GM18868 (cell line): ENCODE results near the gene AUNIP.

Experiments
- ATAC-seq: cut with Tn5 transposase; IDR thresholded peaks from one replicate; pipeline ENCODE4 v1.9.1; 2021; ENCODE audit warnings: mild to moderate bottlenecking, moderate library complexity; ENCODE audit not compliant: unreplicated experiment

The AUNIP gene

DNA sequence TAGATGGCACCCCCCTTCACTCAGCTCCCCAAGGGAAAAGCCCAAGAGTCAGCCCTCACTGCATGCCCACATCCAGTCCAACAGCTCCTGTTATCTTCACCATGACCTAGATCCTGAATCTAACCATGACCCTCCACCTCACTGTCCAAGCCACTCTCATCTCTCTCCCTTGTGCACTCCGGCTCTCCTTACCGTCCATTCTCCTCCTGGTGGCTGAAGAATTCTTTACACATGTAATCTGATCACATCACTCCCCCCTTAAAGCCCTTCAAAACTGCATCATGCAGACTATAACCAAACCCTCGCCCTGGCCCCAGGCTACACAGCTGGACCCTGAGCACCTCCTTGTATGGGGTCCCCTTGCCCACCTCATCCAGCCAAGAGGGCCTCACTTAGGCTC, 30.2 kb upstream of the AUNIP start:
- no peak for ATAC-seq

DNA sequence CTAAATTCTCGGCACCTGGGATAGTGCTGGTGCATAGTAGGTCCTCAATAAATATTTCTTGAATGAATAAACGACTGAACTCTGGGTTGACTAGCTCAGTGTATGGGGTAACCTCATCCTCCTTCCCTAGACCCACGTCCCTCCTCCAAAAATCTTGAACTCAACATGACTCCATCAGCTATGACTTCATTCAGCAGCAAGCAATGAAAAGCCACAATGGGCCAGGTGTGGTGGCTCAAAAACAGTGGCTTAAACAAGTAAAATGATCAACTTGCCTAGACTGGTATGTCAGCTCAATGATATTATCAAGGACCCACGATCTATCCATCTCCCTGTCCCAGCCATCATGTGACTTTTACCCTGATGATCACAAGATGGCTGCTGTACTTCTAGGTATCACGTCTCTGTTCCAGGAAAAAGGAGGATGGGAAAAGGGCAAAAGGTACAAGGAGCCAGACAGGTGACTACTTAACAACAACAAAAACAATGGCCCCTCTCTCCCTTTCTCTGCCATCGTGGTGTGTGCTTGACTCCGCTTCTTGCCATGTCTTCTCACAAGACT, 29.2 kb upstream of the AUNIP start:
- no peak for ATAC-seq

- ATAC-seq: no peak
Observed at GRCh38 chr1:25885602-25886001, 26.3 kb upstream of the AUNIP start.

DNA sequence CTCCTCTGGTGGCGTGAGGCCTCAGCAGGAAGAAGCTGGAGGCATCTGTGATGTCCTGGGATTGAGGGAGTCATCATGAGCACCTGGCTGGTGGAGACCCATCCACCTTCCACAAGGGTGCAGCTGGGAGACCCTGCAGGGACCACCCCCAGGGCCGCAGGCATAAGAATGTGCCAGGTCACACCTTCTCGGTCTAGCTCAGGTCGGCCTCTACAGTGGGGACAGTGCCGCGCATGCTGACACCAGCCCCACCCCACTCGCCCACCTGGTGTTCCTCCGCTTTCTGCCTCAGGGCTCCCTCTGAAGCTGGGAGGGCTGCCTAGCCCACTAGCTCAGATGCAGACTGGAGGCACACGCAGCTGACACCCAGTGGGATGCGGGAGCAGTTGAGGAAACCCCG, 22.0 kb upstream of the AUNIP start:
- ATAC-seq: no peak

DNA sequence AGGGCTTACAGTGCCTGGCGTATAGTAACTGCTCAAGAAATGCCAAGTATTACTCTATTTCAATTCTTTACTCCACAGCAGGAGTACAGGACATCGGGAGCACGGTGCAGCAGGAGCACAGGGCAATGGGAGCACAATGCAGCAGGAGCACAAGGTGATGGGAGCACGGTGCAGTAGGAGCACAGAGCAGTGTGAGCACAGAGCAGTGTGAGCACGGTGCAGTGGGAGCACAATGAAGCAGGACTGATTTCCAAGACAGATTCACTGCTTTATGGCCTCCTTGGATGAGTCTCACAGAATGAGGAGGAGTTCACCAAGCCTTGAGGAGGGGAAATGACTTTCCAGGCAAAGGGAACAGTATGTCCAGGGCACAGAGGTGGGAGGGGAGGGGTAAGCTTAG, 21.3 kb upstream of the AUNIP start:
- ATAC-seq: no peak

GRCh38 chr1:25879675-25880074, 20.4 kb upstream of the AUNIP start:
- ATAC-seq: no peak

GRCh38 chr1:25878690-25879089, 19.4 kb upstream of the AUNIP start:
- no peak for ATAC-seq

GRCh38 chr1:25877155-25877554, 17.9 kb upstream of the AUNIP start:
- ATAC-seq: no peak

GRCh38 chr1:25876693-25877077, 17.4 kb upstream of the AUNIP start:
- ATAC-seq: no peak

DNA sequence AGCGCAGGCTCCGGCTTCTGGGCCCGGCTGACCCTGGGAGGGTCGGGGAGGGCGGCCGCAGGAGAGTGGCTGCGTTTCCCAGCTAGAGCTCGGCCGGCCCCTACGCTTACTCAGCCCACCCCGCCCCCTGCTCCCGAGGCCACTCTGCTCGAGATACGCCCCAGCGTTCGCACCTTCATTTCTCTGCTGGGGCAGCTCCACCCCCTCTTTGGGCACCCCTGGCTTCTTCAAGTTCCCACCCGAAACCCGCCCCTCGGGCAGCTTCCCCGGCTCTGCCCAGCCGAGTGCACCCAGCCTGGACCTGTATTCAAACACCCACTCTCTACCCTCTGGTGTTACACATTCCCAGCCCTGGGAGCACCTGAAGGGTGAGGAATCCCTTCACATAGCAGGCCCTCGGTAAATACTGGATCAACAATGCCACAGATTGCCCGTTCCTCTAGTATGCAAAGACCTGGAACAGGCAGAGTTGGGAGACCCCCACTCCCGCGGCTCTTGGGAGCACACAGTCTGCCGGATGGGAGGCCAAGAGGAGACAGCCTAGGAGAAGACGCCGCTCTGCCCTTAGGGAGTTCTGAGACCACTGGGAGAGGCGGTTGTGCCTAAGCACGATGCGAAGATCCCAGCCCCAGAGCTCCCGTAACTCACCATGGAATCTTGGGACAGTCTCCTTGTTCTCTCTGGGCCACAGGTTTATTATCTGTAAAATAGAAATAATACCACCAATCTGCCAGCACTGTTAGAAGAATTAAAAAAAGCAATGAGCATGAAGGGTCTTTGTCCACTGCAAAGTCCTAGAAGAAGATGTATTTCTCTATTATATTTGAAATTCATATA, 16.8 kb upstream of the AUNIP start:
- ATAC-seq: peak; percentile 11

- ATAC-seq: peak; percentile 65
Observed at GRCh38 chr1:25875154-25875855, 16.0 kb upstream of the AUNIP start, which contains the start of gene PAQR7. PAQR7 (minus strand) TSS chr1:25875708; CDS start chr1:25863839, 11,869 bp downstream.

GRCh38 chr1:25874635-25875153, 15.4 kb upstream of the AUNIP start:
- ATAC-seq: no peak

DNA sequence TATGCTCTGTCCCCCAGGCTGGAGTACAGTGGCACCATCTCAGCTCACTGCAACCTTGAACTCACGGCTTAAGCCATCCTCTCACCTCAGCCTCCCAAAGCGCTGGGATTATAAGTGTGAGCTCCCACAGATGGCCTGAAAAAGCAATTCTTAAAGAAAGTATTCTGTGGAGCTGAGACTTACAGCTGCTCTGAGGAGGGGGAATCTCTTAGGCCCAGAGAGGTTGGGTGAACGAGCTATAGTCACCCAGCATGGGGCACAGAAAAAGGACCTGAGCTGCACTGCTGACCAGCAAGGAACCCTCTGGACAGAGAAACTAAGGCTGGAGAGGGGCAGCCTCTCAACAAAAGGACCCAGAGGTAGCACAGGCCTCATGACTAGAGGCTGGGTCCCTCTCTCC, 15.0 kb upstream of the AUNIP start:
- no peak for ATAC-seq

DNA sequence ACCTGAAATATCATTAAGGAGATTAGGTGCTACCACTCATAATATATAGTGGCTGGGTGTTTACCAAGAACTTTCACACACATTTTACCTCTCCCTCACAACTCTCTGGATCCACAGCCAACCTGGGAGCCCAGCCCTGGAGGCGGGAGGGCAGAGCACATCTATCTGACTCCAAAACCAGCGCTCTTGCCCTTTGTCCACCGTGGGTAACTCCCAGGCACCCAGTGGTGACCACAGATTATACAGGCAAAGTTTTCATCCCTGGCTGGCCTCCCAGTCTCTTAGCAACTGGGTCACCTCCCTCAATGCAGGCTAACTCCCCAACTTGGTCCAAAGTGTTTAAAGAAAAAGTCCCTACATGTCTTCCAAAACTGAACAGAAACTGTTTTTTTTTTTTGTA, 13.9 kb upstream of the AUNIP start:
- ATAC-seq: no peak

DNA sequence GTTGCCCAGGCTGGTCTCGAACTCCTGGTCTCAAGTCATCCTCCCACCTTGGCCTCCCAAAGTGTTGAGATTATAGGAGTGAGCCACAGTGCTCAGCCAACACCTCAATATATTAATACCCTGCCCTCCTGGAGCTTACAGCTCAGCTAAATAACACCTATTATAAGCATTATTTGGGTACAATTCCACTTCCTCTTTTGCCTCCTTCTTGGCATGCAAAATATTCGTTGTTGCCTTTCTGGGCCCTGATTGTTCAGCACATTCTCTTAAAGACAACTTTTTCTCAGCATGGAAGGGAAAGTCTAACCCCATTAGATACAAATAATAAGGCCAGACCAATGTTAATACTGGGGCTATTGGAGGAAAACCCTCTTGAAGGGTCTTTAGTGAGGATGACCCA, 13.5 kb upstream of the AUNIP start:
- no peak for ATAC-seq

DNA sequence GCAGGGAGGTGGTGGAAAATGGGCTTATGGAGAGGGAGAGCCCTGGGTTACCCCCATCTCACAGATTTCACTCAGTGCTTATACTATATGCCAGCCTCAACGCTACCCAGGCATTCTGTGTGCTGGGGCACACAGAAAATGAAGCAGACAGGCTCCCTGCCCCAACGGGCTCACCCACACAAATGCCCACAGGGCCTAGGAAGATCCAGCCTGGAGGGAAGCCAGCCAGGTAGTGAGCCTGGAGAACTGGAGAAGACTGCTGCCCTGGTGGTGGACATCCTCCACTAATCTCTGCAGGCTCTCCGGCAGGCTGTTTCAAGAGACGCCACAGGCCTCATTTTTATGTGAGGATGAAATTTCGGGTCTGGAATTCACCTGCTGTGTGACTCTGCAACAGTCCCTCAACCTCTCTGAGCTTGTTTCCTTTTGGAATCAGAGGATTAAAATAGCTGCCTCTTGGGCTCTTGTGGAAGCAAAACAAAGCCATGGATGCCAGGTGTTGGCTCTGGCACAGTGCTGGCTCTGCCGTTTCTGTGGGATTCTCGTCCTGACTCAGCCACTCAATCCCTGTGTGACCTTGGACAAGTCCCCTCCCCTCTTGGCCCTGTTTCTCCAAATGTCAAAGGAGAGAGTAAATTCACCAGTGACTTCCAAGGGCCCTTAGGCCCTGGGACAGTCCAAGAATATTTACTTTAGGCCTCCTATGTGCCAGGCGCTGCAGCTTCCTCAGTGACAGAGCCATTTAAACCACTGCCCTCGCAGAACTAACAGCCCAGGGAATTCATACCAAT, 12.6 kb upstream of the AUNIP start:
- no peak for ATAC-seq

- ATAC-seq: no peak
Observed at GRCh38 chr1:25871086-25871703, 11.9 kb upstream of the AUNIP start.

GRCh38 chr1:25870614-25871013, 11.4 kb upstream of the AUNIP start:
- ATAC-seq: no peak

DNA sequence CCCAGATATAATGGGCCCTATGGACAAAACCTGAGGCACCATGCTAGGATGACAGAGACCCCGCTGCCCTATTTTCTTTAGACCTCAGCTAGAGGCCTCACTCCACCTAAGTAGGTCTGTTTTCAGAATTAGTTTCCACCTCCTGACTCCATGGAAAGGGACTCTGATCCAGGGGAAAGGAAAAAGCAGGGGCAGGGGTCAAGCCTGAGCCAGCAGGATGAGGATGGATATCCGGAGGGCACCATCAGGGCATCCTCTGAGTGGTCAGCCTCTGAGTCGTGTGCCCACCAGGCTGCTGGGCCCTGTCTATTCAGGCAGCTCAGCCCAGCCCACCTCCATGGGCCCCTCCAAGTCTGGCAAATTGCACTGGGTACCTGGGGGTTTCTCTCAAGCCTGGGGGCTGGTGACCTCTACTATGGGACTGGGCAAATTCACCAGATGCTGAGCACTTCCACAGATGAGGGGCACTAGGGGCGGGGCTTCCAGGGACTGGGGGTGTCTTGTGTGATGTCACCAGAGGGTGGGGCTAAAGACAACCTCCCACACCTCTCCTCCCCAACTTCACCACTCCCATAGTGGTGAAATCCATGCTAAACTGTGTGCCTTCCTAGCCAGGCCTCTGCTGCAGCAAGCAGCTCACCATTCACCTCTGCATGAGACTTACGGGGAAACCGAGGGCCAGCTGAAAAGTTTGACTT, 10.8 kb upstream of the AUNIP start:
- ATAC-seq: no peak
